Liver (tissue), 10 donors: Measurements from ENCODE around the gene ADCYAP1R1. TPM values are rescaled to one million over a fixed set of nuclear protein-coding genes. Genes with fewer than 3 reads are reported as not detected.

Source experiments
- DNase-seq: peaks from one replicate; pipeline ENCODE4 v3.0.0-alpha.2; 2017; ENCODE audit warnings: low spot score
- H3K27ac ChIP-seq, 2 donors: one replicate each; pipeline ENCODE4 v1.7.0; 2013; ENCODE audit warnings: inconsistent platforms in 2 of 2, low read length in 2 of 2, control low read depth in 1 of 2, low read depth in 1 of 2, mild to moderate bottlenecking in 1 of 2
- H3K27me3 ChIP-seq, 4 donors: one replicate each; pipeline versions ENCODE4 v1.6.1 to v1.7.0; 2013; ENCODE audit warnings: low read length in 3 of 4, inconsistent platforms in 1 of 4, mild to moderate bottlenecking in 1 of 4, moderate library complexity in 1 of 4; ENCODE audit not compliant: control insufficient read depth in 4 of 4, insufficient read depth in 4 of 4
- H3K36me3 ChIP-seq, 4 donors: one replicate each; pipeline versions ENCODE4 v1.6.1 to v1.7.0; 2013; ENCODE audit warnings: low read length in 3 of 4, mild to moderate bottlenecking in 3 of 4, low read depth in 1 of 4, moderate library complexity in 1 of 4; ENCODE audit not compliant: control insufficient read depth in 4 of 4, insufficient read depth in 3 of 4
- H3K4me1 ChIP-seq, 4 donors: one replicate each; pipeline versions ENCODE4 v1.6.1 to v1.7.0; 2013; ENCODE audit warnings: low read length in 3 of 4, mild to moderate bottlenecking in 3 of 4, moderate library complexity in 1 of 4; ENCODE audit not compliant: control insufficient read depth in 4 of 4, insufficient read depth in 4 of 4
- H3K4me3 ChIP-seq, 3 donors: one replicate each; pipeline versions ENCODE4 v1.6.1 to v1.7.0; 2013; ENCODE audit warnings: low read length in 3 of 3, control low read depth in 1 of 3, low read depth in 1 of 3, mild to moderate bottlenecking in 1 of 3
- H3K9ac ChIP-seq, 2 donors: one replicate each; pipeline ENCODE4 v1.7.0; 2013; ENCODE audit warnings: low read length in 2 of 2, mild to moderate bottlenecking in 2 of 2, moderate library complexity in 2 of 2, control low read depth in 1 of 2, low read depth in 1 of 2
- H3K9me3 ChIP-seq, 4 donors: one replicate each; pipeline versions ENCODE4 v1.6.1 to v1.7.0; 2013; ENCODE audit warnings: low read length in 3 of 4; ENCODE audit not compliant: control insufficient read depth in 4 of 4
- EGR1 ChIP-seq, 2 donors: IDR thresholded peaks; 2 replicates each; pipeline ENCODE4 v1.6.1; 2016 to 2018; ENCODE audit warnings: antibody characterized with exemption in 2 of 2, low read depth in 2 of 2
- FOXA1 ChIP-seq: IDR thresholded peaks from 2 replicates; pipeline ENCODE4 v1.6.1; 2016; ENCODE audit warnings: antibody characterized with exemption
- FOXA2 ChIP-seq: IDR thresholded peaks from 2 replicates; pipeline ENCODE4 v1.6.1; 2016; ENCODE audit warnings: antibody characterized with exemption
- GABPA ChIP-seq, 2 donors: IDR thresholded peaks in 1 of 2; conservative IDR thresholded peaks in 1 of 2; 2 replicates each; pipeline ENCODE4 v1.6.1; 2016; ENCODE audit warnings: antibody characterized with exemption in 2 of 2, mild to moderate bottlenecking in 1 of 2, moderate library complexity in 1 of 2
- MAX ChIP-seq: IDR thresholded peaks from 2 replicates; pipeline ENCODE4 v1.6.1; 2016; ENCODE audit warnings: antibody characterized with exemption
- NR2F2 ChIP-seq: IDR thresholded peaks from 2 replicates; pipeline ENCODE4 v1.6.1; 2016; ENCODE audit warnings: antibody characterized with exemption
- SP1 ChIP-seq: IDR thresholded peaks from 2 replicates; pipeline ENCODE4 v1.6.1; 2018; ENCODE audit warnings: antibody characterized with exemption, mild to moderate bottlenecking
- ZBTB33 ChIP-seq: IDR thresholded peaks from 2 replicates; pipeline ENCODE4 v1.6.1; 2016; ENCODE audit warnings: antibody characterized with exemption
- WGBS: extraction: QIAGEN DNeasy Blood & Tissue Kit; methylation state at CpG from one replicate; pipeline ENCODE4 v1.1.7; 2013; 5-methylcytosine and 5-hydroxymethylcytosine counted together
- polyA plus RNA-seq, 2 donors: library from polyadenylated mRNA; stranded (reverse) in 1 of 2; unstranded in 1 of 2; fragments of 200-250 nt in 1 of 2; fragments of >200 nt in 1 of 2; fragmentation: Nextera tagmentation in 1 of 2; extraction: Ambion mirVana in 1 of 2; gene quantifications; one replicate each; pipeline versions ENCODE4 v1.2.1 to v1.2.3, GENCODE V29; 2013 to 2015
- small RNA-seq: library from RNA; depleted of rRNA; stranded (forward); fragments of <200 nt; gene quantifications from one replicate; pipeline ENCODE3, GENCODE V24; 2014
- total RNA-seq, 2 donors: library from RNA; depleted of rRNA; stranded (reverse); fragments of >200 nt; gene quantifications; one replicate each; pipeline ENCODE4 v1.2.3, GENCODE V29; 2014
- TF ChIP-seq, protein P1 (sequence below): IDR thresholded peaks from 2 replicates; pipeline ENCODE4 v1.6.1; 2016; ENCODE audit warnings: antibody characterized with exemption
- donor health status: healthy.
- donor health status: healthy.
- donor health status: healthy.
- donor health status: healthy.
- donor health status: healthy.

The ADCYAP1R1 gene
- total and polyA plus RNA-seq, 4 donors = 0.05 to 0.67 (median 0.12) TPM; not detected in 1

DNA sequence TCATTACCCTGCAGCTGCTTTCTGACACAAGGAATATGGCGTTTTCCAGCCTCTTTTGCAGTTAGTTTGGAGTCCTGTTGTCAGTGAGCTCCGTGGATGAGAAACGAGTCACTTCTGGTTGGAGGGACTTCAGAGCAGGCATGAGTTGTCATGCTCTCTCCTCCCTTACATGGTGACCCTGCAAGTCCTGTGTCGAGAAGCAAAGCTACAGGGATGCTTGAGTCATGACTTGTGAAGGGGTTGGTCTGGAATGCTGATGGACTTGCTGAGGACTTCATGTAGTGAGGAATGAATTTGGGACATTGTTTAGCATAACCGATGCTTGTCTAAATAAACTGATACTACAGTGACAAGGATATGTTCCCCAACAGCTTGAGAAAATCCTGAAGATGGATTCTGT, 108.8 kb downstream of the ADCYAP1R1 start:
- Histone ChIP-seq H3K4me1 (no peaks in the 10 kb centered on the region), H3K27ac (no peak overlapping the region), H3K27me3 (peaks cover 0 to 6% (median 0%) of the 10 kb centered on the region in 4 donors), H3K9me3 (no peaks in the 10 kb centered on the region), H3K9ac (no peak overlapping the region), H3K36me3 (no peaks in the 10 kb centered on the region), H3K4me3 (no peak overlapping the region)
- DNase-seq = no peak
- 62% methylated on average over 5 of the region's 5 CpGs for WGBS
- TF ChIP-seq EGR1 (IDR thresholded peaks at IDR 0.05; ENCODE audit: low read depth in 2 of 2) (no peak), FOXA2 (no peak), ZBTB33 (no peak), MAX (no peak), GABPA (IDR thresholded peaks at IDR 0.05 in 1 of 2, conservative IDR thresholded peaks at IDR 0.05 in 1 of 2) (no peak), NR2F2 (no peak), SP1 (no peak), FOXA1 (no peak)
- TF ChIP-seq, protein P1, sequence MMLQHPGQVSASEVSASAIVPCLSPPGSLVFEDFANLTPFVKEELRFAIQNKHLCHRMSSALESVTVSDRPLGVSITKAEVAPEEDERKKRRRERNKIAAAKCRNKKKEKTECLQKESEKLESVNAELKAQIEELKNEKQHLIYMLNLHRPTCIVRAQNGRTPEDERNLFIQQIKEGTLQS = no peak

Small RNA genes lying within 50 kb of the gene (small RNA-seq; reads per million reads assigned to genes)
- not detected for gene AC006466.1

Other genes starting within 250 kb of the ADCYAP1R1 start
- 10 to 100 TPM; 27.9 to 76.3 TPM for gene AQP1, start 140.5 kb upstream of the ADCYAP1R1 start, total RNA-seq
- 10 to 100 TPM in 1 of 2 donors, 1 to 10 TPM in 1; 8.9 to 19.1 TPM for gene AQP1, start 140.5 kb upstream of the ADCYAP1R1 start, polyA plus RNA-seq
- under 1 TPM in 1 of 2 donors, not detected in 1; 0.50 TPM for gene GHRHR, start 88.4 kb upstream of the ADCYAP1R1 start, total RNA-seq
- under 1 TPM in 1 of 2 donors, not detected in 1; 0.46 TPM for gene GHRHR, start 88.4 kb upstream of the ADCYAP1R1 start, polyA plus RNA-seq